ENCODE data around the gene ASCL4. TPM values are rescaled to one million over a fixed set of nuclear protein-coding genes. Genes with fewer than 3 reads are reported as not detected.

ASCL4 gene
- total and polyA plus RNA-seq, 7 experiments from 2014 or later = not detected

- intact Hi-C loops (cut with micrococcal nuclease) = loop anchor here (10.0 kb wide), 5 partner anchors 453 to 1087 kb away; partner anchors contain the start of genes RIC8B (in 1 of the 2), SSH1 (in 1 of the 2) and TMEM263 (in 1 of the 2)
- no peak overlapping the region for H3K27ac ChIP-seq (ENCODE audit: low read depth, low read length)
- Mint-ChIP-seq H3K27me3 (peaks cover 4 to 31% (median 15%) of the 10 kb centered on the region in 5 donors), H3K36me3 (no peaks in the 10 kb centered on the region), H3K4me1 (peaks cover 0 to 3% (median 0%) of the 10 kb centered on the region in 7 donors), H3K27ac (no peak overlapping the region), H3K4me3 (no peak overlapping the region), H3K9me3 (peaks cover 0 to 3% (median 0%) of the 10 kb centered on the region in 11 donors)
- no peaks in the 10 kb centered on the region for H3K9me3 ChIP-seq (ENCODE audit: control insufficient read depth in 2 of 3, low read length in 3 of 3)
- H3K36me3 ChIP-seq (ENCODE audit: control insufficient read depth in 2 of 3, insufficient read depth in 3 of 3, low read length in 3 of 3) = no peaks in the 10 kb centered on the region
- no peak overlapping the region for H3K4me3 ChIP-seq (ENCODE audit: low read length)
- ATAC-seq (no peak), DNase-seq (no peak)
- CTCF ChIA-PET = no interaction called here
- H3K4me1 ChIP-seq (ENCODE audit: control insufficient read depth in 2 of 2, insufficient read depth in 2 of 2, low read length in 2 of 2) = no peaks in the 10 kb centered on the region
- no peaks in the 10 kb centered on the region for H3K27me3 ChIP-seq (ENCODE audit: control insufficient read depth in 2 of 2, insufficient read depth in 2 of 2, low read length in 2 of 2)
- POLR2A ChIA-PET = no interaction called here
These were observed 7.0 kb upstream of the ASCL4 start for GRCh38 chr12:107767466-107767865.

GRCh38 chr12:107775093-107775721 lies 703 bp downstream of the ASCL4 start:
- Histone ChIP-seq H3K4me1 (ENCODE audit: control insufficient read depth in 2 of 2, insufficient read depth in 2 of 2, low read length in 2 of 2) (peaks cover 9 to 16% of the 10 kb centered on the region in 2 donors), H3K4me3 (ENCODE audit: low read length) (no peak overlapping the region), H3K27me3 (ENCODE audit: control insufficient read depth in 2 of 2, insufficient read depth in 2 of 2, low read length in 2 of 2) (peaks cover 0 to 9% of the 10 kb centered on the region in 2 donors), H3K9me3 (ENCODE audit: control insufficient read depth in 2 of 3, low read length in 3 of 3) (no peaks in the 10 kb centered on the region), H3K36me3 (ENCODE audit: control insufficient read depth in 2 of 3, insufficient read depth in 3 of 3, low read length in 3 of 3) (no peaks in the 10 kb centered on the region), H3K27ac (ENCODE audit: low read depth, low read length) (no peak overlapping the region)
- Mint-ChIP-seq H3K36me3 (no peaks in the 10 kb centered on the region), H3K4me3 (peak overlapping the region in 9 of 10 donors; percentile 9 to 65 (median 37)), H3K27ac (no peak overlapping the region), H3K27me3 (peaks cover 64 to 76% (median 73%) of the 10 kb centered on the region in 5 donors), H3K9me3 (peaks cover 0 to 2% (median 0%) of the 10 kb centered on the region in 11 donors), H3K4me1 (peaks cover 12 to 20% (median 16%) of the 10 kb centered on the region in 7 donors)
- intact Hi-C loops (cut with micrococcal nuclease) = no loop called here
- ATAC-seq (peak; percentile 22), DNase-seq (no peak)
- ChIA-PET POLR2A (no interaction called here), CTCF (no interaction called here)

GRCh38 chr12:107776171-107776570 lies 1.7 kb downstream of the ASCL4 start:
- no peak for DNase-seq
- H3K4me1 ChIP-seq (ENCODE audit: control insufficient read depth in 2 of 2, insufficient read depth in 2 of 2, low read length in 2 of 2) = peaks cover 9 to 16% of the 10 kb centered on the region in 2 donors
- H3K27ac Mint-ChIP-seq = no peak overlapping the region
- peaks cover 4 to 9% of the 10 kb centered on the region in 2 donors for H3K27me3 ChIP-seq (ENCODE audit: control insufficient read depth in 2 of 2, insufficient read depth in 2 of 2, low read length in 2 of 2)
- H3K36me3 ChIP-seq (ENCODE audit: control insufficient read depth in 2 of 3, insufficient read depth in 3 of 3, low read length in 3 of 3) = no peaks in the 10 kb centered on the region
- H3K9me3 Mint-ChIP-seq = peaks cover 0 to 2% (median 0%) of the 10 kb centered on the region in 11 donors
- intact Hi-C loops (cut with micrococcal nuclease) = no loop called here
- peak overlapping the region in 1 of 10 donors; percentile 28 for H3K4me3 Mint-ChIP-seq
- no peak overlapping the region for H3K4me3 ChIP-seq (ENCODE audit: low read length)
- POLR2A ChIA-PET = no interaction called here
- H3K36me3 Mint-ChIP-seq = no peaks in the 10 kb centered on the region
- H3K27ac ChIP-seq (ENCODE audit: low read depth, low read length) = no peak overlapping the region
- no peak for ATAC-seq
- H3K27me3 Mint-ChIP-seq = peaks cover 67 to 73% (median 71%) of the 10 kb centered on the region in 5 donors
- CTCF ChIA-PET = no interaction called here
- H3K4me1 Mint-ChIP-seq = peaks cover 12 to 20% (median 16%) of the 10 kb centered on the region in 7 donors
- no peaks in the 10 kb centered on the region for H3K9me3 ChIP-seq (ENCODE audit: control insufficient read depth in 2 of 3, low read length in 3 of 3)

- ATAC-seq = peak; percentile 56
- CTCF ChIA-PET = interaction anchor here (0.5 kb wide), 1 partner anchor 377 kb away, joined by 4 read pairs; no protein-coding TSS in a partner anchor
- no peak overlapping the region for H3K4me3 ChIP-seq (ENCODE audit: low read length)
These were observed 4.0 kb downstream of the ASCL4 start for GRCh38 chr12:107778383-107779025.

GRCh38 chr12:107779077-107779831 lies 4.8 kb downstream of the ASCL4 start:
- Mint-ChIP-seq H3K36me3 (peaks cover 0 to 2% (median 0%) of the 10 kb centered on the region in 5 donors), H3K27ac (no peak overlapping the region), H3K4me3 (no peak overlapping the region), H3K9me3 (no peaks in the 10 kb centered on the region), H3K4me1 (peaks cover 6 to 22% (median 9%) of the 10 kb centered on the region in 7 donors), H3K27me3 (peaks cover 45 to 61% (median 58%) of the 10 kb centered on the region in 5 donors)
- Histone ChIP-seq H3K27ac (ENCODE audit: low read depth, low read length) (no peak overlapping the region), H3K27me3 (ENCODE audit: control insufficient read depth in 2 of 2, insufficient read depth in 2 of 2, low read length in 2 of 2) (peaks cover 4 to 9% of the 10 kb centered on the region in 2 donors), H3K4me1 (ENCODE audit: control insufficient read depth in 2 of 2, insufficient read depth in 2 of 2, low read length in 2 of 2) (peaks cover 9 to 11% of the 10 kb centered on the region in 2 donors), H3K9me3 (ENCODE audit: control insufficient read depth in 2 of 3, low read length in 3 of 3) (no peaks in the 10 kb centered on the region), H3K36me3 (ENCODE audit: control insufficient read depth in 2 of 3, insufficient read depth in 3 of 3, low read length in 3 of 3) (no peaks in the 10 kb centered on the region), H3K4me3 (ENCODE audit: low read length) (no peak overlapping the region)
- DNase-seq (no peak), ATAC-seq (peak; percentile 63)
- POLR2A ChIA-PET = no interaction called here
- intact Hi-C loops (cut with micrococcal nuclease) = no loop called here
- CTCF ChIA-PET = no interaction called here

More at GRCh38 chr12:107778383-107779025, 4.0 kb downstream of the ASCL4 start:
- Histone ChIP-seq H3K27ac (ENCODE audit: low read depth, low read length) (no peak overlapping the region), H3K27me3 (ENCODE audit: control insufficient read depth in 2 of 2, insufficient read depth in 2 of 2, low read length in 2 of 2) (peaks cover 4 to 9% of the 10 kb centered on the region in 2 donors), H3K36me3 (ENCODE audit: control insufficient read depth in 2 of 3, insufficient read depth in 3 of 3, low read length in 3 of 3) (no peaks in the 10 kb centered on the region), H3K4me1 (ENCODE audit: control insufficient read depth in 2 of 2, insufficient read depth in 2 of 2, low read length in 2 of 2) (peaks cover 9 to 16% of the 10 kb centered on the region in 2 donors), H3K9me3 (ENCODE audit: control insufficient read depth in 2 of 3, low read length in 3 of 3) (no peaks in the 10 kb centered on the region)
- Mint-ChIP-seq H3K9me3 (no peaks in the 10 kb centered on the region), H3K27ac (no peak overlapping the region), H3K4me3 (no peak overlapping the region), H3K36me3 (no peaks in the 10 kb centered on the region), H3K27me3 (peaks cover 51 to 63% (median 61%) of the 10 kb centered on the region in 5 donors), H3K4me1 (peaks cover 11 to 21% (median 16%) of the 10 kb centered on the region in 7 donors)
- intact Hi-C loops (cut with micrococcal nuclease) = no loop called here
- DNase-seq = no peak
- POLR2A ChIA-PET = no interaction called here

GRCh38 chr12:107780298-107780697 lies 5.8 kb downstream of the ASCL4 start:
- ChIA-PET CTCF (no interaction called here), POLR2A (no interaction called here)
- Mint-ChIP-seq H3K27ac (no peak overlapping the region), H3K9me3 (no peaks in the 10 kb centered on the region), H3K36me3 (peaks cover 0 to 2% (median 0%) of the 10 kb centered on the region in 5 donors), H3K27me3 (peaks cover 36 to 53% (median 50%) of the 10 kb centered on the region in 5 donors), H3K4me1 (peaks cover 0 to 14% (median 0%) of the 10 kb centered on the region in 7 donors), H3K4me3 (no peak overlapping the region)
- H3K9me3 ChIP-seq (ENCODE audit: control insufficient read depth in 2 of 3, low read length in 3 of 3) = no peaks in the 10 kb centered on the region
- no peak for ATAC-seq
- DNase-seq = no peak
- no peak overlapping the region for H3K27ac ChIP-seq (ENCODE audit: low read depth, low read length)
- peaks cover 3 to 6% of the 10 kb centered on the region in 2 donors for H3K4me1 ChIP-seq (ENCODE audit: control insufficient read depth in 2 of 2, insufficient read depth in 2 of 2, low read length in 2 of 2)
- peaks cover 4 to 9% of the 10 kb centered on the region in 2 donors for H3K27me3 ChIP-seq (ENCODE audit: control insufficient read depth in 2 of 2, insufficient read depth in 2 of 2, low read length in 2 of 2)
- intact Hi-C loops (cut with micrococcal nuclease) = loop anchor here in 1 of 2 donors (5.0 kb wide), 1 partner anchor 722 kb away; no protein-coding TSS in a partner anchor
- H3K36me3 ChIP-seq (ENCODE audit: control insufficient read depth in 2 of 3, insufficient read depth in 3 of 3, low read length in 3 of 3) = no peaks in the 10 kb centered on the region
- no peak overlapping the region for H3K4me3 ChIP-seq (ENCODE audit: low read length)
